HepG2 (cell line): ENCODE results near the gene SLC4A5. TPM values are rescaled to one million over a fixed set of nuclear protein-coding genes. Genes with fewer than 3 reads are reported as not detected.

Experiments
- ATAC-seq: fragments of 200-7000 bp; cut with Tn5 transposase; 3 replicates; pipeline ENCODE4 v1.9.1; 2020; ENCODE audit warnings: mild to moderate bottlenecking, moderate library complexity
- BruUV-seq: library from RNA; stranded (reverse); fragments of 400-500 nt; replicated peaks from 2 replicates; lab custom pipeline; 2021; lab: Mats Ljungman, UMichigan
- CTCF ChIA-PET: fragments of 300-600 bp; formaldehyde crosslinking; extraction: SDS; loops from one replicate; lab custom pipeline; 2021; ENCODE audit warnings: low total read pairs, inconsistent platforms, low intra/inter-chr PET ratio; lab: Yijun Ruan, JAX
- POLR2A ChIA-PET: fragments of 350-600 bp; sonication (Branson Sonifier 250); formaldehyde crosslinking; loops from one replicate; lab custom pipeline; 2020; ENCODE audit warnings: antibody characterized with exemption, inconsistent platforms; lab: Yijun Ruan, JAX
- DNase-seq: peaks from one replicate; pipeline ENCODE4 v3.0.0-alpha.2; 2015; ENCODE audit warnings: low spot score
- FAIRE-seq: peaks from 3 replicates; lab custom pipeline; 2011; peaks lifted over from hg19 to GRCh38; lab: Jason Lieb, UNC
- H2AFZ ChIP-seq: one replicate; pipeline ENCODE4 v1.6.1; 2011; ENCODE audit warnings: low read length, inconsistent platforms
- H3K27ac ChIP-seq: fragments of 300-600 bp; 3 replicates; pipeline ENCODE4 v1.8.0; 2011; ENCODE audit warnings: mixed run types, mild to moderate bottlenecking, mixed read lengths, low read length, inconsistent platforms; ENCODE audit not compliant: insufficient read depth; ENCODE audit errors: extremely low read length
- H3K27me3 ChIP-seq, 2 experiments: fragments of 200-600 bp in 1 of 2; 2 replicates in 1 of 2; 3 replicates in 1 of 2; pipeline versions ENCODE4 v1.6.0 to v1.8.0; 2011; ENCODE audit warnings: low read length in 2 of 2, mild to moderate bottlenecking in 2 of 2, moderate library complexity in 2 of 2, inconsistent platforms in 1 of 2; ENCODE audit not compliant: insufficient read depth in 2 of 2, control insufficient read depth in 1 of 2
- H3K36me3 ChIP-seq, 2 experiments: fragments of 200-600 bp in 1 of 2; replicated peaks in 1 of 2; 2 replicates in 1 of 2; 3 replicates in 1 of 2; pipeline versions ENCODE4 v1.5.1 to v1.8.0; 2011; ENCODE audit warnings: low read length in 2 of 2, inconsistent platforms in 1 of 2; ENCODE audit not compliant: insufficient read depth in 2 of 2, control insufficient read depth in 1 of 2
- H3K4me1 ChIP-seq: 2 replicates; pipeline ENCODE4 v1.5.1; 2012; ENCODE audit warnings: low read length, inconsistent platforms; ENCODE audit not compliant: insufficient read depth
- H3K4me2 ChIP-seq: 2 replicates; pipeline ENCODE4 v1.6.0; 2011; ENCODE audit warnings: low read depth, low read length, inconsistent platforms
- H3K4me3 ChIP-seq, 3 experiments: fragments of 200-600 bp in 1 of 3; sonication (generic), shearing (Covaris generic) in 1 of 3; replicated peaks in 1 of 3; 2 replicates each; pipeline ENCODE4 v1.5.1; 2011 to 2016; ENCODE audit warnings: low read length in 3 of 3, inconsistent platforms in 2 of 3, low read depth in 2 of 3, mild to moderate bottlenecking in 2 of 3, control low read depth in 1 of 3, mixed read lengths in 1 of 3; ENCODE audit not compliant: insufficient read depth in 1 of 3
- H3K79me2 ChIP-seq: one replicate; pipeline ENCODE4 v1.6.1; 2011; ENCODE audit warnings: low read length, inconsistent platforms; ENCODE audit not compliant: insufficient read depth
- H3K9ac ChIP-seq: 2 replicates; pipeline ENCODE4 v1.6.0; 2011; ENCODE audit warnings: mild to moderate bottlenecking, low read depth, low read length, inconsistent platforms; ENCODE audit not compliant: insufficient read depth
- H3K9me3 ChIP-seq: 2 replicates; pipeline ENCODE4 v1.5.1; 2012; ENCODE audit warnings: mild to moderate bottlenecking, low read length
- H4K20me1 ChIP-seq: 2 replicates; pipeline ENCODE4 v1.6.0; 2011; ENCODE audit warnings: inconsistent platforms, mild to moderate bottlenecking, low read length, moderate library complexity; ENCODE audit not compliant: insufficient read depth
- ERF ChIP-seq: IDR thresholded peaks from 2 replicates; pipeline ENCODE4 v1.6.1; 2018; ENCODE audit warnings: missing biosample characterization, missing genetic modification reagents
- IKZF4 ChIP-seq: sonication (generic); formaldehyde crosslinking; IDR thresholded peaks from 2 replicates; pipeline ENCODE4 v1.5.1; 2020; ENCODE audit warnings: borderline replicate concordance, mild to moderate bottlenecking, low read depth, missing genetic modification reagents; ENCODE audit errors: not compliant biosample characterization
- KMT2B ChIP-seq: IDR thresholded peaks from 2 replicates; pipeline ENCODE4 v1.6.1; 2016; ENCODE audit warnings: missing genetic modification reagents, missing compliant biosample characterization
- MTA3 ChIP-seq: sonication (generic); formaldehyde crosslinking; IDR thresholded peaks from 2 replicates; pipeline ENCODE4 v1.4.0; 2020; ENCODE audit warnings: missing genetic modification reagents
- NAIF1 ChIP-seq: sonication (generic); formaldehyde crosslinking; IDR thresholded peaks from 2 replicates; pipeline ENCODE4 v1.5.0; 2020; ENCODE audit warnings: mild to moderate bottlenecking, missing genetic modification reagents, borderline replicate concordance
- PHF20 ChIP-seq: sonication (generic); formaldehyde crosslinking; IDR thresholded peaks from 2 replicates; pipeline ENCODE4 v1.5.0; 2020; ENCODE audit warnings: mild to moderate bottlenecking, missing genetic modification reagents
- RFX1 ChIP-seq: fragments of 450-650 bp; IDR thresholded peaks from 2 replicates; pipeline ENCODE4 v1.6.1; 2017
- ZNF432 ChIP-seq: sonication (generic); formaldehyde crosslinking; IDR thresholded peaks from 2 replicates; pipeline ENCODE4 v1.5.0; 2020; ENCODE audit warnings: missing genetic modification reagents, mild to moderate bottlenecking, borderline replicate concordance
- ZNF44 ChIP-seq: sonication (generic); formaldehyde crosslinking; IDR thresholded peaks from 2 replicates; pipeline ENCODE4 v1.5.1; 2020; ENCODE audit warnings: mild to moderate bottlenecking, missing genetic modification reagents
- ZNF792 ChIP-seq: IDR thresholded peaks from 2 replicates; pipeline ENCODE4 v1.6.1; 2016
- WGBS: methylation state at CpG from one replicate; pipeline ENCODE4 v1.1.6; 2017; ENCODE audit warnings: low lambda C conversion rate; 5-methylcytosine and 5-hydroxymethylcytosine counted together
- in situ Hi-C: cut with HindIII; loops from 2 replicates; pipeline ENCODE4 v1.10.0; 2017; ENCODE audit warnings: low pct_unique_long_range_greater_than_20kb; ENCODE audit not compliant: extremely low pct_ligation_motif_present
- intact Hi-C: fragments of 100-400 bp; cut with micrococcal nuclease; formaldehyde crosslinking; loops from one replicate; pipeline ENCODE4 v1.10.0; 2022; ENCODE audit not compliant: unreplicated experiment
- polyA plus RNA-seq, 8 experiments: library from polyadenylated mRNA; depleted of rRNA in 3 of 8; stranded (reverse) in 7 of 8; unstranded in 1 of 8; fragments of >200 nt; fragmentation: Illumina TruSeq in 4 of 8; extraction: Trizol in 4 of 8; gene quantifications; 2 replicates each; pipeline versions ENCODE4 v1.2.1 to v1.2.3, GENCODE V29; 2011 to 2016; ENCODE audit warnings: low read depth in 4 of 8, missing spikeins in 1 of 8, mixed read lengths in 1 of 8; ENCODE audit not compliant: insufficient read depth in 1 of 8
- total RNA-seq, 5 experiments: library from RNA; depleted of rRNA; stranded (reverse); fragments of >200 nt; fragmentation: Illumina TruSeq; extraction: Trizol; gene quantifications; 2 replicates each; pipeline ENCODE4 v1.2.3, GENCODE V29; 2016; ENCODE audit warnings: low read depth in 1 of 5
- TF ChIP-seq, protein P1 (sequence below): sonication (generic); formaldehyde crosslinking; IDR thresholded peaks from 2 replicates; pipeline ENCODE4 v1.5.0; 2020; ENCODE audit warnings: mild to moderate bottlenecking, missing genetic modification reagents, borderline replicate concordance
- TF ChIP-seq, protein P2 (sequence below): sonication (generic); formaldehyde crosslinking; IDR thresholded peaks from 2 replicates; pipeline ENCODE4 v1.5.0; 2020; ENCODE audit warnings: mild to moderate bottlenecking, missing genetic modification reagents
- TF ChIP-seq, protein P3 (sequence below): sonication (generic); formaldehyde crosslinking; IDR thresholded peaks from 2 replicates; pipeline ENCODE4 v1.4.0; 2020; ENCODE audit warnings: missing genetic modification reagents; ENCODE audit errors: not compliant biosample characterization
- TF ChIP-seq, protein P4 (sequence below): sonication (generic); formaldehyde crosslinking; IDR thresholded peaks from 2 replicates; pipeline ENCODE4 v1.5.0; 2020; ENCODE audit warnings: missing genetic modification reagents
- TF ChIP-seq, protein P5 (sequence below): sonication (generic); formaldehyde crosslinking; IDR thresholded peaks from 2 replicates; pipeline ENCODE4 v1.5.0; 2020; ENCODE audit warnings: mild to moderate bottlenecking, missing genetic modification reagents, borderline replicate concordance

SLC4A5 gene
- total and polyA plus RNA-seq, 2 of the 13 experiments (the other 11 are each of a cell fraction or from before 2014, with no cell fraction given): 0.50 TPM; not detected in 1

DNA sequence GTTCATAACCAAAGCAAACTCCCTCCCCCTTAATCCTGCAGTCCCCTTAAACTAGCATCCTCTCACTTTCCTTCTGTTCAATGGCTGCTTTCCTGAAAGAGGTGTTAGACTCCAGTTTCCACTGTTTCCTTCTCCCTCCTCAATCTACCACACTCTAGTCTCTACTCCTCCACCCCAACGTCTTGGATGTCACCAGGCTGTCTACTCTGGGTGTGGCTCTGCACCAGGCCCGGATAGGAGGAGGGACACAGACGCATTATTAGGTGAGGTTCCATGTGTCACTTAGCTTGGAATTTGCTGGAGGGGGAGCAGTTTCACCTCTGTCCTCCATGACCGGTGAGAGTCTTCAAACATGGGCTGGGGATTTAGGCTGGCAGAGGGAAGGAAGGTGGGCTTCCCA lies 83.5 kb downstream of the SLC4A5 start:
- in situ Hi-C loops: loop anchor here (5.0 kb wide), 1 partner anchor 78 kb away; no protein-coding TSS in a partner anchor
- H3K9ac ChIP-seq: no peak overlapping the region
- no peak overlapping the region for H3K4me3 ChIP-seq
- H2AFZ ChIP-seq: no peak overlapping the region
- ATAC-seq (no peak), FAIRE-seq (no peak), DNase-seq (no peak)
- no peaks in the 10 kb centered on the region for H4K20me1 ChIP-seq
- no peaks in the 10 kb centered on the region for H3K79me2 ChIP-seq
- intact Hi-C loops: no loop called here
- H3K27ac ChIP-seq: no peak overlapping the region
- H3K36me3 ChIP-seq: no peaks in the 10 kb centered on the region
- BruUV-seq: no TSS peak
- CTCF ChIA-PET: no interaction called here
- H3K9me3 ChIP-seq: no peaks in the 10 kb centered on the region
- WGBS: 25% methylated on average over 4 of the region's 4 CpGs
- H3K4me2 ChIP-seq: no peak overlapping the region
- H3K4me1 ChIP-seq: peaks cover 9% of the 10 kb centered on the region; the same call in 1 of the 2 replicates
- peaks cover 3 to 22% of the 10 kb centered on the region in 2 experiments; a peak in 3 of 5 replicates for H3K27me3 ChIP-seq
- POLR2A ChIA-PET: no interaction called here
- no peak for TF ChIP-seq KMT2B (CRISPR knock-in tag)
- no peak for TF ChIP-seq ZNF792
- TF ChIP-seq, protein P1, sequence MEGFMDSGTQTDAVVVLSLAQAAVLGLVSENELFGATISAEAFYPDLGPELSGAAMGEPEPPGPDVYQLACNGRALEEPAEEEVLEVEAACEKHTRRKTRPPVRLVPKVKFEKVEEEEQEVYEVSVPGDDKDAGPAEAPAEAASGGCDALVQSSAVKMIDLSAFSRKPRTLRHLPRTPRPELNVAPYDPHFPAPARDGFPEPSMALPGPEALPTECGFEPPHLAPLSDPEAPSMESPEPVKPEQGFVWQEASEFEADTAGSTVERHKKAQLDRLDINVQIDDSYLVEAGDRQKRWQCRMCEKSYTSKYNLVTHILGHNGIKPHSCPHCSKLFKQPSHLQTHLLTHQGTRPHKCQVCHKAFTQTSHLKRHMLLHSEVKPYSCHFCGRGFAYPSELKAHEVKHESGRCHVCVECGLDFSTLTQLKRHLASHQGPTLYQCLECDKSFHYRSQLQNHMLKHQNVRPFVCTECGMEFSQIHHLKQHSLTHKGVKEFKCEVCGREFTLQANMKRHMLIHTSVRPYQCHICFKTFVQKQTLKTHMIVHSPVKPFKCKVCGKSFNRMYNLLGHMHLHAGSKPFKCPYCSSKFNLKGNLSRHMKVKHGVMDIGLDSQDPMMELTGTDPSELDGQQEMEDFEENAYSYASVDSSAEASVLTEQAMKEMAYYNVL (CRISPR knock-in tag): no peak
- no peak for TF ChIP-seq ZNF44 (CRISPR knock-in tag)
- TF ChIP-seq, protein P2, sequence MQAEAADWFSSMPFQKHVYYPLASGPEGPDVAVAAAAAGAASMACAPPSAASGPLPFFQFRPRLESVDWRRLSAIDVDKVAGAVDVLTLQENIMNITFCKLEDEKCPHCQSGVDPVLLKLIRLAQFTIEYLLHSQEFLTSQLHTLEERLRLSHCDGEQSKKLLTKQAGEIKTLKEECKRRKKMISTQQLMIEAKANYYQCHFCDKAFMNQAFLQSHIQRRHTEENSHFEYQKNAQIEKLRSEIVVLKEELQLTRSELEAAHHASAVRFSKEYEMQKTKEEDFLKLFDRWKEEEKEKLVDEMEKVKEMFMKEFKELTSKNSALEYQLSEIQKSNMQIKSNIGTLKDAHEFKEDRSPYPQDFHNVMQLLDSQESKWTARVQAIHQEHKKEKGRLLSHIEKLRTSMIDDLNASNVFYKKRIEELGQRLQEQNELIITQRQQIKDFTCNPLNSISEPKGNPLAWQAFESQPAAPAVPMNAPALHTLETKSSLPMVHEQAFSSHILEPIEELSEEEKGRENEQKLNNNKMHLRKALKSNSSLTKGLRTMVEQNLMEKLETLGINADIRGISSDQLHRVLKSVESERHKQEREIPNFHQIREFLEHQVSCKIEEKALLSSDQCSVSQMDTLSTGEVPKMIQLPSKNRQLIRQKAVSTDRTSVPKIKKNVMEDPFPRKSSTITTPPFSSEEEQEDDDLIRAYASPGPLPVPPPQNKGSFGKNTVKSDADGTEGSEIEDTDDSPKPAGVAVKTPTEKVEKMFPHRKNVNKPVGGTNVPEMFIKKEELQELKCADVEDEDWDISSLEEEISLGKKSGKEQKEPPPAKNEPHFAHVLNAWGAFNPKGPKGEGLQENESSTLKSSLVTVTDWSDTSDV (CRISPR knock-in tag): no peak
- no peak for TF ChIP-seq NAIF1 (CRISPR knock-in tag)
- TF ChIP-seq, protein P3, sequence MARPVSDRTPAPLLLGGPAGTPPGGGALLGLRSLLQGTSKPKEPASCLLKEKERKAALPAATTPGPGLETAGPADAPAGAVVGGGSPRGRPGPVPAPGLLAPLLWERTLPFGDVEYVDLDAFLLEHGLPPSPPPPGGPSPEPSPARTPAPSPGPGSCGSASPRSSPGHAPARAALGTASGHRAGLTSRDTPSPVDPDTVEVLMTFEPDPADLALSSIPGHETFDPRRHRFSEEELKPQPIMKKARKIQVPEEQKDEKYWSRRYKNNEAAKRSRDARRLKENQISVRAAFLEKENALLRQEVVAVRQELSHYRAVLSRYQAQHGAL: no peak
- no peak for TF ChIP-seq IKZF4
- TF ChIP-seq, protein P4, sequence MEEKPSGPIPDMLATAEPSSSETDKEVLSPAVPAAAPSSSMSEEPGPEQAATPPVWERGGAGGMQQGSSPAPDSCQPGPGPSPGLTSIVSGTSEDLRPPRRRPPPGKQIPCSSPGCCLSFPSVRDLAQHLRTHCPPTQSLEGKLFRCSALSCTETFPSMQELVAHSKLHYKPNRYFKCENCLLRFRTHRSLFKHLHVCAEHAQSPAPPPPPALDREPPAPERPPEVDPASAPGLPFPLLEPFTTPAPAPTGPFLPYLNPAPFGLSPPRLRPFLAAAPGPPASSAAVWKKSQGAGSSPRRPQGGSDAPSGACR (CRISPR knock-in tag): no peak
- TF ChIP-seq, protein P5, sequence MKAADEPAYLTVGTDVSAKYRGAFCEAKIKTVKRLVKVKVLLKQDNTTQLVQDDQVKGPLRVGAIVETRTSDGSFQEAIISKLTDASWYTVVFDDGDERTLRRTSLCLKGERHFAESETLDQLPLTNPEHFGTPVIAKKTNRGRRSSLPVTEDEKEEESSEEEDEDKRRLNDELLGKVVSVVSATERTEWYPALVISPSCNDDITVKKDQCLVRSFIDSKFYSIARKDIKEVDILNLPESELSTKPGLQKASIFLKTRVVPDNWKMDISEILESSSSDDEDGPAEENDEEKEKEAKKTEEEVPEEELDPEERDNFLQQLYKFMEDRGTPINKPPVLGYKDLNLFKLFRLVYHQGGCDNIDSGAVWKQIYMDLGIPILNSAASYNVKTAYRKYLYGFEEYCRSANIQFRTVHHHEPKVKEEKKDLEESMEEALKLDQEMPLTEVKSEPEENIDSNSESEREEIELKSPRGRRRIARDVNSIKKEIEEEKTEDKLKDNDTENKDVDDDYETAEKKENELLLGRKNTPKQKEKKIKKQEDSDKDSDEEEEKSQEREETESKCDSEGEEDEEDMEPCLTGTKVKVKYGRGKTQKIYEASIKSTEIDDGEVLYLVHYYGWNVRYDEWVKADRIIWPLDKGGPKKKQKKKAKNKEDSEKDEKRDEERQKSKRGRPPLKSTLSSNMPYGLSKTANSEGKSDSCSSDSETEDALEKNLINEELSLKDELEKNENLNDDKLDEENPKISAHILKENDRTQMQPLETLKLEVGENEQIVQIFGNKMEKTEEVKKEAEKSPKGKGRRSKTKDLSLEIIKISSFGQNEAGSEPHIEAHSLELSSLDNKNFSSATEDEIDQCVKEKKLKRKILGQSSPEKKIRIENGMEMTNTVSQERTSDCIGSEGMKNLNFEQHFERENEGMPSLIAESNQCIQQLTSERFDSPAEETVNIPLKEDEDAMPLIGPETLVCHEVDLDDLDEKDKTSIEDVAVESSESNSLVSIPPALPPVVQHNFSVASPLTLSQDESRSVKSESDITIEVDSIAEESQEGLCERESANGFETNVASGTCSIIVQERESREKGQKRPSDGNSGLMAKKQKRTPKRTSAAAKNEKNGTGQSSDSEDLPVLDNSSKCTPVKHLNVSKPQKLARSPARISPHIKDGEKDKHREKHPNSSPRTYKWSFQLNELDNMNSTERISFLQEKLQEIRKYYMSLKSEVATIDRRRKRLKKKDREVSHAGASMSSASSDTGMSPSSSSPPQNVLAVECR (CRISPR knock-in tag): no peak
- no peak for TF ChIP-seq ERF (CRISPR knock-in tag)
- TF ChIP-seq MTA3: no peak
- TF ChIP-seq PHF20 (CRISPR knock-in tag): no peak
- TF ChIP-seq ZNF432 (CRISPR knock-in tag): no peak
- no peak for TF ChIP-seq RFX1
